ENCODE results near the gene BCL2L15. TPM values are rescaled to one million over a fixed set of nuclear protein-coding genes. Genes with fewer than 3 reads are reported as not detected.

The BCL2L15 gene
- total and polyA plus RNA-seq, 2 donors (not counting 3 experiments of a cell fraction or from before 2014, with no cell fraction given), result 0.28 to 0.29 TPM

GRCh38 chr1:113899111-113899510 lies 11.7 kb upstream of the BCL2L15 start:
- Histone ChIP-seq H3K79me2 (ENCODE audit: control insufficient read depth, insufficient read depth, low read length) (peaks cover 16% of the 10 kb centered on the region), H3K4me2 (ENCODE audit: insufficient read depth, low read length) (no peak overlapping the region), H2AFZ (ENCODE audit: low read depth, low read length) (no peak overlapping the region), H3K4me1 (ENCODE audit: control insufficient read depth, extremely low read depth, insufficient read depth, low read length) (peaks cover 15% of the 10 kb centered on the region), H3K36me3 (ENCODE audit: control insufficient read depth in 2 of 2, extremely low read depth in 1 of 2, insufficient read depth in 2 of 2, low read length in 2 of 2) (peaks cover 14 to 18% of the 10 kb centered on the region in 2 experiments), H3K27me3 (ENCODE audit: control insufficient read depth in 2 of 2, insufficient read depth in 2 of 2, low read length in 2 of 2) (no peaks in the 10 kb centered on the region), H3K9ac (replicated peaks; ENCODE audit: extremely low read depth, insufficient read depth, low read length) (no peak overlapping the region), H3K9me3 (replicated peaks; ENCODE audit: control insufficient read depth, insufficient read depth, low read length) (no peaks in the 10 kb centered on the region), H3K27ac (ENCODE audit: insufficient read depth, low read depth, low read length) (no peak overlapping the region), H3K4me3 (replicated peaks in 1 of 3; ENCODE audit: insufficient read depth in 1 of 3, low read depth in 1 of 3, low read length in 3 of 3) (no peak overlapping the region), H3K9me1 (replicated peaks; ENCODE audit: control insufficient read depth, extremely low read depth, insufficient read depth, low read length) (no peaks in the 10 kb centered on the region), H4K20me1 (replicated peaks; ENCODE audit: control insufficient read depth, extremely low read depth, insufficient read depth, low read length) (no peaks in the 10 kb centered on the region)
- ChIA-PET POLR2A (no interaction called here), CTCF (no interaction called here)
- dilution Hi-C loops (cut with MboI; ENCODE audit: extremely low pct_ligation_motif_present, low sequenced_read_pairs), result no loop called here
- FAIRE-seq (no peak), DNase-seq (ENCODE audit: low read depth, low spot score) (no peak)
- BruUV-seq (replicated peaks), result no TSS peak
- intact Hi-C loops (cut with micrococcal nuclease), result no loop called here
- TF ChIP-seq JUN (IDR thresholded peaks at IDR 0.05; ENCODE audit: borderline replicate concordance, insufficient read depth, insufficient read length, low read depth) (no peak), POLR2A (IDR thresholded peaks at IDR 0.05; ENCODE audit: low read depth, low read length) (no peak), GATA2 (IDR thresholded peaks at IDR 0.05; ENCODE audit: insufficient read depth, insufficient read length, low read depth, low read length) (no peak), POLR2AphosphoS5 (IDR thresholded peaks at IDR 0.05; ENCODE audit: insufficient read depth, low read depth, low read length) (no peak), EZH2 (IDR thresholded peaks at IDR 0.05; ENCODE audit: borderline replicate concordance, low read depth, low read length, severe bottlenecking) (no peak), FOS (IDR thresholded peaks at IDR 0.05; ENCODE audit: borderline replicate concordance, insufficient read depth, low read length) (no peak), MAX (IDR thresholded peaks at IDR 0.05; ENCODE audit: insufficient read depth, insufficient read length) (no peak), CTCF (IDR thresholded peaks at IDR 0.05; ENCODE audit: extremely low read depth in 1 of 2, insufficient read depth in 1 of 2, low read depth in 1 of 2, low read length in 2 of 2) (no peak), MYC (IDR thresholded peaks at IDR 0.05; ENCODE audit: low read depth, low read length) (no peak)

Data from endothelial cell of umbilical vein (primary cell).